Measurements from ENCODE around the gene VPS13A.

VPS13A gene

GRCh38 chr9:77152289-77152688 is 25.0 kb upstream of the VPS13A start:
- in situ Hi-C loops (cut with MboI; ENCODE audit: low pct_unique_long_range_greater_than_20kb, low sequenced_read_pairs, unreplicated experiment): loop anchor here (25.0 kb wide), 1 partner anchor 335 kb away; no protein-coding TSS in a partner anchor
- no peak for TF ChIP-seq CTCF (IDR thresholded peaks at IDR 0.05; ENCODE audit: extremely low read depth, insufficient read depth, missing control alignments)
- no peak for DNase-seq (ENCODE audit: low spot score)

DNA sequence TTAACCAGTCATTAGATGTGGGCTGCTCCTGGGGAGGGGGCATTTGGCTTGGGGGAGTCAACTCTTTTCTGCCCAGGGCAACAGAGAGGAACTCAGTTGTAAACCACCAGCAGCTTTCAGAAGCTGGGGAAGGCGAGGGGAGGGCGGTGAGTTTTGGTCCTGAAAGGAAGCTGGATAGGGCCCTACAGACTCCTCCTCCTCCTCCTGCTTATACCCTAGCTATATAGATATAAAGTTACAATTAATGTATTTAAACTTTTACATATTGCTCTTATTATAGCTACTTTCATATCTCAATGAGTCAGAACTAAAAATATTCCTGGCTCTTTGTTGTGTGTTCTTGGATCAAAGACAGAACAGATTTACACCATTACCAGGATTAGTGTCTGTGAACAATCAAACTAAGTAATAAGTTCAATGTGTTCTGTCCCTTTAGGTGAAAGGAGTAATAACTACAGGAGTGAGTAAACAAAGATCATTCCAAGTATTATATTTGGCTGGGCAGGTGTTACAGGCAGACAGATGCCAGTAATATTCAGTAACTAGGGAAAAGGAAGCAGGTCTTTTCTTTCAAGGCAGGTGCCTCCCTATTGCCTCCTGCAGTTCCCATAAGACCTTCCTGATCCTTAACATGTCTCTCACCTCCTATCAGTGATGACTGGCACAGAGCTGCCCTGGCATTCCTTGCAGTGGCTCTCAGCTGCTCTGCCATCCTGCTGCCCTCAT is 20.5 kb upstream of the VPS13A start:
- in situ Hi-C loops (cut with MboI; ENCODE audit: low pct_unique_long_range_greater_than_20kb, low sequenced_read_pairs, unreplicated experiment): loop anchor here (25.0 kb wide), 1 partner anchor 330 kb away; no protein-coding TSS in a partner anchor
- no peak for TF ChIP-seq CTCF (IDR thresholded peaks at IDR 0.05; ENCODE audit: extremely low read depth, insufficient read depth, missing control alignments)
- DNase-seq (ENCODE audit: low spot score): no peak

DNA sequence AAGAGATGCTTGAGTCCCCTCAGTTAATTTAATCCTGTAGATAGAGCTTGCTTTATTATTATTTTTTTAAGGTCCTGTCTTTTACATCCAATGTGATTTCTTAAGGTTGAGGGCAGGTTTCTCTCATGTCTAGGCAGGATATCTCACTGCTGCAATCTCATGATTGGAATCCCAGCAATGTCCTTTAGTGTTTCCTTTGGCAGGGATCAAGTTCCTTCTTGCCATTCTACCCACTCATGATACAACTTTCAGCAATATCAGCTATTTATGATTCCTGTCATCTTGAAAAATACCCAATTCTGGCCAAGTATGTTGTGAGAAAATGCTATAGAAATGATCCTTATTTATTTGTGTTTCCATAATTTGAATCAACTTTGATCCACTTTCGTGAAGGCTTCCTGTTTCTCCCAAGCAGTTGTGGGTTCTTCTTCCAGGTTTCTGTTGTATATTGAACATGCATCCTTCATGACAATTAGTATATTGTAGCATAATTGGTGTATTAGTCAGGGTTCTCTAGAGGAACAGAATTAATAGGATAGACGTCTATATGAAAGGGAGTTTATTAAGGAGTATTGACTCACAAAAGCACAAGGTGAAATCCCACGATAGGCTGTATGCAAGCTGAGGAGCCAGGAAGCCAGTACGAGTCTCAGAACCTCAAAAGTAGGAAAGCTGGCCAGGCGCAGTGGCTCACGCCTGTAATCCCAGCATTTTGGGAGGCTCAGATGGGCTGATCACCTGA is 18.4 kb upstream of the VPS13A start:
- DNase-seq (ENCODE audit: low spot score): no peak
- in situ Hi-C loops (cut with MboI; ENCODE audit: low pct_unique_long_range_greater_than_20kb, low sequenced_read_pairs, unreplicated experiment): loop anchor here (25.0 kb wide), 1 partner anchor 328 kb away; no protein-coding TSS in a partner anchor
- no peak for TF ChIP-seq CTCF (IDR thresholded peaks at IDR 0.05; ENCODE audit: extremely low read depth, insufficient read depth, missing control alignments)

DNA sequence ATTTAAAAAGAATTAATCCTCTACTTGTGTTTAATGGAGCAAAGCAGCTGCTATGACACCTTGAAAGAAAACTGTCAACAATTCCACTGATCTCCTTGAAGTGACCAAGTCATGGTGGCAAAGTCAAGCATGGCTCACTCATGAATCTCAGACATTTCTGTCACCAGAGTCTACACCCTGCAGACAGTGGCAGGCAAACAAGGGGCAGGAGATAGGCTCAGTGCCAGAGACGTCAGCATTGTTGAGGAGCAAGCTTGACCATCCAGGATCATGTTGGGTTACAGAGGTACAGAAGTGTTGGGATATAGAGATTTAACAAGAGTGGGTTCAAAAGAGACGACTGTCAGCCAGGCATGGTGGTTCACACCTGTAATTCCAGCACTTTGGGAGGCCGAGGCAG is 16.1 kb upstream of the VPS13A start:
- in situ Hi-C loops (cut with MboI; ENCODE audit: low pct_unique_long_range_greater_than_20kb, low sequenced_read_pairs, unreplicated experiment): loop anchor here (25.0 kb wide), 1 partner anchor 326 kb away; no protein-coding TSS in a partner anchor
- no peak for TF ChIP-seq CTCF (IDR thresholded peaks at IDR 0.05; ENCODE audit: extremely low read depth, insufficient read depth, missing control alignments)
- DNase-seq (ENCODE audit: low spot score): no peak

DNA sequence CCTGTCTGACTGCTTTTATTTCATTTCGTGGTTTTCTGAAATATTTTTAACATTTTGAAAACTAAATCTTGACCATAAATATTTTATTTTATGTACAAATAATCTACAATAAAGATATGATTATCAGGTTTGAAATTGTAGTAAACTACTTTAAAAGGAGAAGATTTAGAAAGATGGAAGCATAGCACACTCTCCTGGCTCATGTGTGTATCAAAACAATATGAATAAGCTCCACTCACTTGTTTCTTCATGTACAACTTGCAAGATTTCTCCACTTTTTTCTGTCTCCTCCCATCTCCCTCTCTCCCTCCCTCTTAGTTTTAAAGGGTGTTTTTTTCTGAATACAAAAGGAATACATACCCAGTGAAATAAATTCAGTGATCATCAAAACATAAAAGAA is 15.4 kb upstream of the VPS13A start:
- no peak for DNase-seq (ENCODE audit: low spot score)
- no peak for TF ChIP-seq CTCF (IDR thresholded peaks at IDR 0.05; ENCODE audit: extremely low read depth, insufficient read depth, missing control alignments)
- in situ Hi-C loops (cut with MboI; ENCODE audit: low pct_unique_long_range_greater_than_20kb, low sequenced_read_pairs, unreplicated experiment): loop anchor here (25.0 kb wide), 1 partner anchor 325 kb away; no protein-coding TSS in a partner anchor

- DNase-seq (ENCODE audit: low spot score): no peak
- no peak for TF ChIP-seq CTCF (IDR thresholded peaks at IDR 0.05; ENCODE audit: extremely low read depth, insufficient read depth, missing control alignments)
- in situ Hi-C loops (cut with MboI; ENCODE audit: low pct_unique_long_range_greater_than_20kb, low sequenced_read_pairs, unreplicated experiment): loop anchor here (25.0 kb wide), 1 partner anchor 325 kb away; no protein-coding TSS in a partner anchor
Observed at GRCh38 chr9:77162366-77162765, 15.0 kb upstream of the VPS13A start.
